ENCODE measurements around the gene MAGEB3.

GRCh38 chrX:30283456-30284200, 53.2 kb downstream of the MAGEB3 start:
- no peak for TF ChIP-seq CTCF (IDR thresholded peaks at IDR 0.05)
- TF ChIP-seq POLR2A (IDR thresholded peaks at IDR 0.05) = no peak

Data from heart left ventricle (tissue), 13 donors.